Type B pancreatic cell (in vitro differentiated cells): ENCODE results near the gene PRR13. TPM values are rescaled to one million over a fixed set of nuclear protein-coding genes. Genes with fewer than 3 reads are reported as not detected.
A peak's percentile ranks its signal among the peaks of the same experiment; 100 is the strongest.
"Not testable (repeated sequence)": the region's sequence is repeated elsewhere in the genome, so short reads cannot be mapped to it uniquely, and the experiment has no call there.

Experiments
- DNase-seq: peaks from one replicate; pipeline ENCODE4 v3.0.0; 2021; ENCODE audit warnings: mixed read lengths; ENCODE audit not compliant: unreplicated experiment; ENCODE audit errors: extremely low spot score
- H3K27ac Mint-ChIP-seq: 2 replicates; pipeline ENCODE4 v1.8.0; 2021; ENCODE audit warnings: mild to moderate bottlenecking, mixed read lengths
- H3K27me3 Mint-ChIP-seq: 2 replicates; pipeline ENCODE4 v1.8.0; 2021; ENCODE audit warnings: mixed read lengths
- H3K36me3 Mint-ChIP-seq: 2 replicates; pipeline ENCODE4 v1.8.0; 2021; ENCODE audit warnings: mixed read lengths
- H3K4me1 Mint-ChIP-seq: one replicate; pipeline ENCODE4 v1.8.0; 2021; ENCODE audit warnings: mixed read lengths; ENCODE audit not compliant: unreplicated experiment
- H3K4me3 Mint-ChIP-seq: 2 replicates; pipeline ENCODE4 v1.8.0; 2021; ENCODE audit warnings: mild to moderate bottlenecking, mixed read lengths
- H3K9me3 Mint-ChIP-seq: 2 replicates; pipeline ENCODE4 v1.8.0; 2021; ENCODE audit warnings: mixed read lengths
- CTCF ChIP-seq: fragments of 200-600 bp; sonication (generic); conservative IDR thresholded peaks from 2 replicates; pipeline ENCODE4 v1.5.0; 2021; ENCODE audit warnings: antibody characterized with exemption, mild to moderate bottlenecking
- total RNA-seq: library from RNA; stranded (reverse); gene quantifications from 2 replicates; pipeline ENCODE4 v1.2.1, GENCODE V29; 2021; ENCODE audit warnings: low replicate concordance

PRR13 gene
- total RNA-seq, 1 donor from 2014 or later = 88.1 TPM

- TF ChIP-seq CTCF = no peak
- DNase-seq = no peak
- no peaks in the 10 kb centered on the region for H3K27me3 Mint-ChIP-seq
- H3K9me3 Mint-ChIP-seq = no peaks in the 10 kb centered on the region
- H3K36me3 Mint-ChIP-seq = no peaks in the 10 kb centered on the region
- no peak overlapping the region for H3K27ac Mint-ChIP-seq
- peaks cover 14% of the 10 kb centered on the region for H3K4me1 Mint-ChIP-seq
- H3K4me3 Mint-ChIP-seq = no peak overlapping the region
Observed at GRCh38 chr12:53430116-53430515, 11.4 kb upstream of the PRR13 start.

- Mint-ChIP-seq H3K9me3 (no peaks in the 10 kb centered on the region), H3K4me3 (no peak overlapping the region), H3K36me3 (no peaks in the 10 kb centered on the region), H3K4me1 (peaks cover 14% of the 10 kb centered on the region), H3K27ac (no peak overlapping the region), H3K27me3 (no peaks in the 10 kb centered on the region)
- no peak for TF ChIP-seq CTCF
- no peak for DNase-seq
Observed at GRCh38 chr12:53431187-53431586, 10.3 kb upstream of the PRR13 start.

DNA sequence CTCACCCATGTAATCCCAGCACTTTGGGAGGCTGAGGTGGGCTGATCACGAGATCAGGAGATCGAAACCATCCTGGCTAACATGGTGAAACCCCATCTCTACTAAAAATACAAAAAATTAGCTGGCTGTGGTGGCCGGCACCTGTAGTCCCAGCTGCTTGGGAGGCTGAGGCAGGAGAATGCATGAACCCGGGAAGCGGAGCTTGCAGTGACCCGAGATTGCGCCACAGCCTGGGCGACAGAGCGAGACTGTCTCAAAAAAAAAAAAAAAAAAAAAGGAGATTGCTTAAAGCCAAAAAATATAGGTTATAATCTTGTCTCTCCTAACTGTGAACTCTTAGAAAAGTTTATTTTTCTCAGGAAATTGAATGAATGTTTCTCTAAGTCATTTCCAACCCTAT, 6.2 kb upstream of the PRR13 start:
- DNase-seq, H3K9me3 Mint-ChIP-seq, H3K4me3 Mint-ChIP-seq, H3K27me3 Mint-ChIP-seq, H3K4me1 Mint-ChIP-seq, H3K27ac Mint-ChIP-seq, H3K36me3 Mint-ChIP-seq: not testable (repeated sequence)

- not testable (repeated sequence) for H3K36me3 Mint-ChIP-seq, H3K9me3 Mint-ChIP-seq, DNase-seq, H3K27me3 Mint-ChIP-seq
- H3K4me1 Mint-ChIP-seq = peaks cover 25% of the 10 kb centered on the region
- H3K27ac Mint-ChIP-seq = peak overlapping the region; percentile 41
- H3K4me3 Mint-ChIP-seq = peak overlapping the region; percentile 72
Observed at GRCh38 chr12:53439582-53439981, 2.0 kb upstream of the PRR13 start.

GRCh38 chr12:53443955-53444354, 2.4 kb downstream of the PRR13 start:
- H3K27me3 Mint-ChIP-seq = no peaks in the 10 kb centered on the region
- TF ChIP-seq CTCF = no peak
- peak overlapping the region; percentile 63 for H3K4me3 Mint-ChIP-seq
- H3K4me1 Mint-ChIP-seq = peaks cover 25% of the 10 kb centered on the region
- H3K27ac Mint-ChIP-seq = peak overlapping the region; percentile 84
- H3K36me3 Mint-ChIP-seq = peaks cover 8% of the 10 kb centered on the region
- DNase-seq = no peak
- H3K9me3 Mint-ChIP-seq = no peaks in the 10 kb centered on the region

- H3K9me3 Mint-ChIP-seq, DNase-seq, H3K36me3 Mint-ChIP-seq, H3K27me3 Mint-ChIP-seq: not testable (repeated sequence)
- H3K4me3 Mint-ChIP-seq = peak overlapping the region; percentile 20
- peaks cover 25% of the 10 kb centered on the region for H3K4me1 Mint-ChIP-seq
- peak overlapping the region; percentile 84 for H3K27ac Mint-ChIP-seq
Observed at GRCh38 chr12:53444593-53445325, 3.2 kb downstream of the PRR13 start.

DNA sequence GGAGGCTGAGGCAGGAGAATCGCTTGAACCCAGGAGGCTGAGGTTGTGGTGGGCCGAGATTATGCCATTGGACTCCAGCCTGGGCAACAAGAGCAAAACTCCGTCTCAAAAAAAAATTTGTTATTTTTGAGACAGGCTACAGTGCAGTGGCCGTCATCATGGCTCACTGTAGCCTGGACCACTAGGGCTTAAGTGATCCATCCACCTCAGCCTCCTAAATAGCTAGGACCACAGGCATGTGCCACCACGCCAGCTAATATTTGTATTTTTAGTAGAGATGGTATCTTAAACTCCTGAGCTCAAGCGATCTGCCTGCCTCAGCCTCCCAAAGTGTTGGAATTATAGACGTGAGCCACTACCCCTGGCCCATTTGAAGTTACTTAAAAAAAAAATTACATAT, 9.4 kb downstream of the PRR13 start:
- DNase-seq = no peak
- Mint-ChIP-seq H3K4me3 (no peak overlapping the region), H3K27ac (no peak overlapping the region), H3K27me3 (no peaks in the 10 kb centered on the region), H3K36me3 (peaks cover 28% of the 10 kb centered on the region), H3K4me1 (peaks cover 20% of the 10 kb centered on the region), H3K9me3 (no peaks in the 10 kb centered on the region)
- no peak for TF ChIP-seq CTCF
